Measurements from ENCODE around the gene CDK5RAP2.
"Not testable (repeated sequence)": the region's sequence is repeated elsewhere in the genome, so short reads cannot be mapped to it uniquely, and the experiment has no call there.

The CDK5RAP2 gene

GRCh38 chr9:120461677-120462076 is 118.3 kb downstream of the CDK5RAP2 start:
- DNase-seq = not testable (repeated sequence)

GRCh38 chr9:120456218-120456617 is 123.7 kb downstream of the CDK5RAP2 start:
- no peak for DNase-seq

- DNase-seq = no peak
Observed at GRCh38 chr9:120454467-120454866, 125.5 kb downstream of the CDK5RAP2 start.

GRCh38 chr9:120453792-120454191 is 126.2 kb downstream of the CDK5RAP2 start:
- no peak for DNase-seq

- DNase-seq = no peak
Observed at GRCh38 chr9:120452631-120453030, 127.3 kb downstream of the CDK5RAP2 start.

GRCh38 chr9:120450916-120451315 is 129.1 kb downstream of the CDK5RAP2 start:
- DNase-seq = no peak

- DNase-seq = no peak
Observed at GRCh38 chr9:120449566-120449965, 130.4 kb downstream of the CDK5RAP2 start.

- no peak for DNase-seq
Observed at GRCh38 chr9:120447959-120448500, 131.9 kb downstream of the CDK5RAP2 start.

- DNase-seq = no peak
Observed at GRCh38 chr9:120446671-120447070, 133.3 kb downstream of the CDK5RAP2 start.

- DNase-seq = no peak
Observed at GRCh38 chr9:120443976-120444375, 136.0 kb downstream of the CDK5RAP2 start.

GRCh38 chr9:120443489-120443888 is 136.5 kb downstream of the CDK5RAP2 start:
- no peak for DNase-seq

GRCh38 chr9:120442308-120442995 is 137.5 kb downstream of the CDK5RAP2 start:
- DNase-seq = no peak

- DNase-seq = no peak
Observed at GRCh38 chr9:120441426-120442307, 138.3 kb downstream of the CDK5RAP2 start.

GRCh38 chr9:120440791-120441190 is 139.2 kb downstream of the CDK5RAP2 start:
- DNase-seq = no peak

- DNase-seq = no peak
Observed at GRCh38 chr9:120439926-120440325, 140.0 kb downstream of the CDK5RAP2 start.

- no peak for DNase-seq
Observed at GRCh38 chr9:120438836-120439546, 141.0 kb downstream of the CDK5RAP2 start.

- DNase-seq = no peak
Observed at GRCh38 chr9:120438111-120438510, 141.9 kb downstream of the CDK5RAP2 start.

GRCh38 chr9:120436983-120437475 is 142.9 kb downstream of the CDK5RAP2 start:
- DNase-seq = no peak

- no peak for DNase-seq
Observed at GRCh38 chr9:120436446-120436845, 143.5 kb downstream of the CDK5RAP2 start.

GRCh38 chr9:120435091-120435490 is 144.9 kb downstream of the CDK5RAP2 start:
- no peak for DNase-seq

GRCh38 chr9:120434532-120434931 is 145.4 kb downstream of the CDK5RAP2 start:
- no peak for DNase-seq

- no peak for DNase-seq
Observed at GRCh38 chr9:120433701-120434100, 146.3 kb downstream of the CDK5RAP2 start.

- no peak for DNase-seq
Observed at GRCh38 chr9:120432600-120432999, 147.4 kb downstream of the CDK5RAP2 start.
